ENCODE measurements around the gene NOP53. TPM values are rescaled to one million over a fixed set of nuclear protein-coding genes. Genes with fewer than 3 reads are reported as not detected.
"Not testable (repeated sequence)": the region's sequence is repeated elsewhere in the genome, so short reads cannot be mapped to it uniquely, and the experiment has no call there.

Gene NOP53
- total RNA-seq, 1 experiment from 2014 or later = 146 TPM

DNA sequence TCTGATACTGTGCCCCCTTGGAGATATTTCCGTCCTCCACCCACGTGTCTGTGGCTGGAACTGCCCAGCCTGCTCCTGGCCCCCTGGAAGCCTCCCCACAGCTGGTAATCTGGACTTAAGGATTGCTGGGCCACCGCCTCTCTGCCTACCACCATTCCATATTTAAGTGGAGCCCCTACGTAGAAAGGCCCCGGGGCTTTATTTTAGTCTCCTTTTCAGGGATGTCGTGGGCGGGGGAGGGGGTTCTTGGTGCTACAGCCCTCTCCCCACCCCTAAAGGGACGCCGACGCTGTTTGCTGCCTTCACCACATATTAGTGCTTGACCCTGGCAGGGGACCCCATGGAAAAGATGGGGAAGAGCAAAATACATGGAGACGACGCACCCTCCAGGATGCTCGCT is 2.7 kb upstream of the NOP53 start:
- Histone ChIP-seq H3K36me3 (ENCODE audit: insufficient read depth, low read length, poor library complexity, severe bottlenecking) (peaks cover 12% of the 10 kb centered on the region), H3K27me3 (replicated peaks; ENCODE audit: insufficient read depth, low read depth, low read length, poor library complexity) (no peaks in the 10 kb centered on the region), H3K4me3 (ENCODE audit: low read depth, low read length, poor library complexity, severe bottlenecking) (peak overlapping the region; percentile 49), H3K9me3 (ENCODE audit: low read depth, low read length, poor library complexity, severe bottlenecking) (no peaks in the 10 kb centered on the region), H3K4me1 (ENCODE audit: insufficient read depth, low read length, poor library complexity, severe bottlenecking) (peaks cover 14% of the 10 kb centered on the region), H3K27ac (ENCODE audit: low read depth, low read length, poor library complexity, severe bottlenecking) (peak overlapping the region; percentile 75)
- intact Hi-C loops (cut with micrococcal nuclease; ENCODE audit: unreplicated experiment) = loop anchor here (1.0 kb wide), 1 partner anchor 29 kb away; the partner anchor contains the start of gene EHD2
- ChIA-PET POLR2A (ENCODE audit: low non-redundant PET) (interaction anchor here (0.5 kb wide), 2 partner anchors 24 to 612 kb away, joined by 3 to 8 read pairs; partner anchors contain the start of gene SAE1), CTCF (interaction anchor here (0.6 to 2.0 kb wide), 5 partner anchors 19 to 318 kb away, joined by 3 to 17 read pairs (median 4); partner anchors contain the start of gene EHD2)
- no peak for DNase-seq (ENCODE audit: low spot score)
- BruUV-seq (replicated peaks) = no TSS peak
- TF ChIP-seq, protein P1, sequence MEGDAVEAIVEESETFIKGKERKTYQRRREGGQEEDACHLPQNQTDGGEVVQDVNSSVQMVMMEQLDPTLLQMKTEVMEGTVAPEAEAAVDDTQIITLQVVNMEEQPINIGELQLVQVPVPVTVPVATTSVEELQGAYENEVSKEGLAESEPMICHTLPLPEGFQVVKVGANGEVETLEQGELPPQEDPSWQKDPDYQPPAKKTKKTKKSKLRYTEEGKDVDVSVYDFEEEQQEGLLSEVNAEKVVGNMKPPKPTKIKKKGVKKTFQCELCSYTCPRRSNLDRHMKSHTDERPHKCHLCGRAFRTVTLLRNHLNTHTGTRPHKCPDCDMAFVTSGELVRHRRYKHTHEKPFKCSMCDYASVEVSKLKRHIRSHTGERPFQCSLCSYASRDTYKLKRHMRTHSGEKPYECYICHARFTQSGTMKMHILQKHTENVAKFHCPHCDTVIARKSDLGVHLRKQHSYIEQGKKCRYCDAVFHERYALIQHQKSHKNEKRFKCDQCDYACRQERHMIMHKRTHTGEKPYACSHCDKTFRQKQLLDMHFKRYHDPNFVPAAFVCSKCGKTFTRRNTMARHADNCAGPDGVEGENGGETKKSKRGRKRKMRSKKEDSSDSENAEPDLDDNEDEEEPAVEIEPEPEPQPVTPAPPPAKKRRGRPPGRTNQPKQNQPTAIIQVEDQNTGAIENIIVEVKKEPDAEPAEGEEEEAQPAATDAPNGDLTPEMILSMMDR (conservative IDR thresholded peaks at IDR 0.05; ENCODE audit: low read depth, low read length) = no peak
- no peak for TF ChIP-seq EZH2 (IDR thresholded peaks at IDR 0.05; ENCODE audit: borderline replicate concordance, low read depth, low read length, poor library complexity, severe bottlenecking)

DNA sequence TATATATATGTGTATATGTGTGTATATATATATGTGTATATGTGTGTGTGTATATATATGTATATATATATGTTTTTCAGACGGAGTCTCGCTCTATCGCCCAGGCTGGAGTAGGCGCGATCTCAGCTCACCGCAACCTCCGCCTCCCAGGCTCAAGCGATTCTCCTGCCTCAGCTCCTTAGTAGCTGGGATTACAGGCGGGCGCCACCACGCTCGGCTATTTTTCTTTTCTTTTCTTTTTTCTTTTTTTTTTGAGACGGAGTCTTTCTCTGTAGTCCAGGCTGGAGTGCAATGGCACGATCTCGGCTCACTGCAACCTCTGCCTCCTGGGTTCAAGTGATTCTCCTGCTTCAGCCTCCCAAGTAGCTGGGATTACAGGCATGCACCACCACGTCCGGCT is 783 bp downstream of the NOP53 start:
- BruUV-seq (replicated peaks) = TSS peak; percentile 76
- intact Hi-C loops (cut with micrococcal nuclease; ENCODE audit: unreplicated experiment); CTCF ChIA-PET; DNase-seq (ENCODE audit: low spot score); H3K9me3 ChIP-seq (ENCODE audit: low read depth, low read length, poor library complexity, severe bottlenecking); H3K27me3 ChIP-seq (replicated peaks; ENCODE audit: insufficient read depth, low read depth, low read length, poor library complexity); POLR2A ChIA-PET (ENCODE audit: low non-redundant PET): not testable (repeated sequence)
- H3K4me1 ChIP-seq (ENCODE audit: insufficient read depth, low read length, poor library complexity, severe bottlenecking) = peaks cover 14% of the 10 kb centered on the region
- H3K4me3 ChIP-seq (ENCODE audit: low read depth, low read length, poor library complexity, severe bottlenecking) = peak overlapping the region; percentile 79
- peaks cover 41% of the 10 kb centered on the region for H3K36me3 ChIP-seq (ENCODE audit: insufficient read depth, low read length, poor library complexity, severe bottlenecking)
- H3K27ac ChIP-seq (ENCODE audit: low read depth, low read length, poor library complexity, severe bottlenecking) = peak overlapping the region; percentile 95

DNA sequence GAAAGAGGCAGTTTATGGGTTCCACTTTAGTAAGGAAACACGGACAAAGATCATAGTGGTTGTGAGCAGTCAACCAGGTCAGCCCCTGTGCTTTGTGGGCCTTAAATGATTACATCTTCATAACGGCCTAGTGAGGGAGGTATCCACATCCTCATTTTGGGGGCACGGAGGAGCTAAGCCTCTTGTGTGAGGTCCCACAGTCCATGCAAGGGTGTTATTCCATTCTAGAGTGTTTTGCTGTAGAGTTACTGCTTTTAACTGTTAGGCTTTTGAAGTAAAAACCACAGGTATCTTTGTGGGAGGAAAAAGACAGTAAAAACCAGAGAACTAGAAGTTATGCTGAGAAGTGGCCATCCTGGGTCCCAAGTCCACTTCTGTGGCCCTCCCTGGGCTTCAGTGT is 4.0 kb downstream of the NOP53 start:
- POLR2A ChIA-PET (ENCODE audit: low non-redundant PET) = no interaction called here
- Histone ChIP-seq H3K36me3 (ENCODE audit: insufficient read depth, low read length, poor library complexity, severe bottlenecking) (peaks cover 68% of the 10 kb centered on the region), H3K27ac (ENCODE audit: low read depth, low read length, poor library complexity, severe bottlenecking) (no peak overlapping the region), H3K4me1 (ENCODE audit: insufficient read depth, low read length, poor library complexity, severe bottlenecking) (peaks cover 6% of the 10 kb centered on the region), H3K9me3 (ENCODE audit: low read depth, low read length, poor library complexity, severe bottlenecking) (no peaks in the 10 kb centered on the region), H3K27me3 (replicated peaks; ENCODE audit: insufficient read depth, low read depth, low read length, poor library complexity) (no peaks in the 10 kb centered on the region), H3K4me3 (ENCODE audit: low read depth, low read length, poor library complexity, severe bottlenecking) (no peak overlapping the region)
- CTCF ChIA-PET = no interaction called here
- BruUV-seq (replicated peaks) = no TSS peak
- TF ChIP-seq EZH2 (IDR thresholded peaks at IDR 0.05; ENCODE audit: borderline replicate concordance, low read depth, low read length, poor library complexity, severe bottlenecking) = no peak
- TF ChIP-seq, protein P1 (conservative IDR thresholded peaks at IDR 0.05; ENCODE audit: low read depth, low read length) = no peak
- no peak for DNase-seq (ENCODE audit: low spot score)
- intact Hi-C loops (cut with micrococcal nuclease; ENCODE audit: unreplicated experiment) = no loop called here

DNA sequence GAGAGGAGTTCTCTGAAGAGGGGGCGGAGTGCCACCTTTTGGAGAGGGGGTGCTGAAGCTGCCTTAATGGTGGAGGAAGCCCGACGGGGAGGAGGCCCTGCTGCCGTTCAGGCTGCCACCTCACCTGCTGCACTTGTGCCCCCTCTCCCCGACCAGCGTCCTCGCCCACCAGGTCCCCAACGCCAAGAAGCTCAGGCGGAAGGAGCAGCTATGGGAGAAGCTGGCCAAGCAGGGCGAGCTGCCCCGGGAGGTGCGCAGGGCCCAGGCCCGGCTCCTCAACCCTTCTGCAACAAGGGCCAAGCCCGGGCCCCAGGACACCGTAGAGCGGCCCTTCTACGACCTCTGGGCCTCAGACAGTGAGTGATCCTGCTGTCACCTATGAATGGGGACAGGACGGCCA is 5.4 kb downstream of the NOP53 start:
- H3K4me3 ChIP-seq (ENCODE audit: low read depth, low read length, poor library complexity, severe bottlenecking) = no peak overlapping the region
- peaks cover 6% of the 10 kb centered on the region for H3K4me1 ChIP-seq (ENCODE audit: insufficient read depth, low read length, poor library complexity, severe bottlenecking)
- BruUV-seq (replicated peaks) = no TSS peak
- CTCF ChIA-PET = no interaction called here
- intact Hi-C loops (cut with micrococcal nuclease; ENCODE audit: unreplicated experiment) = no loop called here
- H3K27me3 ChIP-seq (replicated peaks; ENCODE audit: insufficient read depth, low read depth, low read length, poor library complexity) = no peaks in the 10 kb centered on the region
- TF ChIP-seq, protein P1 (conservative IDR thresholded peaks at IDR 0.05; ENCODE audit: low read depth, low read length) = no peak
- no peak for TF ChIP-seq EZH2 (IDR thresholded peaks at IDR 0.05; ENCODE audit: borderline replicate concordance, low read depth, low read length, poor library complexity, severe bottlenecking)
- H3K9me3 ChIP-seq (ENCODE audit: low read depth, low read length, poor library complexity, severe bottlenecking) = no peaks in the 10 kb centered on the region
- no peak overlapping the region for H3K27ac ChIP-seq (ENCODE audit: low read depth, low read length, poor library complexity, severe bottlenecking)
- peaks cover 78% of the 10 kb centered on the region for H3K36me3 ChIP-seq (ENCODE audit: insufficient read depth, low read length, poor library complexity, severe bottlenecking)
- POLR2A ChIA-PET (ENCODE audit: low non-redundant PET) = no interaction called here
- no peak for DNase-seq (ENCODE audit: low spot score)
